Uterus (tissue), 2 donors: ENCODE results near the gene E2F4.

Experiments
- POLR2A ChIP-seq, 2 donors: fragments of 450-650 bp; IDR thresholded peaks; one replicate each; pipeline ENCODE4 v1.6.1; 2016; ENCODE audit warnings: antibody characterized with exemption in 2 of 2, mild to moderate bottlenecking in 1 of 2, moderate library complexity in 1 of 2
- TF ChIP-seq, protein P1 (sequence below), 4 experiments: fragments of 200-600 bp in 2 of 4; fragments of 450-650 bp in 2 of 4; sonication (generic) in 2 of 4; IDR thresholded peaks; one replicate each; pipeline ENCODE4 v1.5.1; 2016 to 2019; ENCODE audit warnings: antibody characterized with exemption in 4 of 4, mild to moderate bottlenecking in 2 of 4, moderate library complexity in 1 of 4

DNA sequence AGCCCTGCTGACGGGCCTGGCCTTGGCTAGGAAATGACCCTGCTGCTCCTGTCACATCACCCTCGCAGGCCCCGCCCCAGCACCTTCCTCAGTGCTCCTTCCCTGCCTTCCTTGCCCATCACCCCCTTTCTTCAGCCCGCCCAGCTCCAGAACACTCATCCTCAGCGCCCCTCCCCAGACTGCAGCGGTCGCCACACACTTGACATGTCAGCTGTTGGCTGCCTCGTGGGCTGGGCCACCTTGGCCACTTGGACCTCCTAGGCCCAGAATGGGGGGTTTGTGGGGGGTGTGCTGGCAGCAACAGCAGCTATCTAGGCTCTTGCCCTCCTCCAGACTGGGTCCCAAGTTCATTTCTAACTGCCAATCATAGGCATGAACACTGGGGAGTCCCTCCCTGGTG lies 17.6 kb downstream of the E2F4 start:
- TF ChIP-seq POLR2A (IDR thresholded peaks at IDR 0.05): no peak
- TF ChIP-seq, protein P1, sequence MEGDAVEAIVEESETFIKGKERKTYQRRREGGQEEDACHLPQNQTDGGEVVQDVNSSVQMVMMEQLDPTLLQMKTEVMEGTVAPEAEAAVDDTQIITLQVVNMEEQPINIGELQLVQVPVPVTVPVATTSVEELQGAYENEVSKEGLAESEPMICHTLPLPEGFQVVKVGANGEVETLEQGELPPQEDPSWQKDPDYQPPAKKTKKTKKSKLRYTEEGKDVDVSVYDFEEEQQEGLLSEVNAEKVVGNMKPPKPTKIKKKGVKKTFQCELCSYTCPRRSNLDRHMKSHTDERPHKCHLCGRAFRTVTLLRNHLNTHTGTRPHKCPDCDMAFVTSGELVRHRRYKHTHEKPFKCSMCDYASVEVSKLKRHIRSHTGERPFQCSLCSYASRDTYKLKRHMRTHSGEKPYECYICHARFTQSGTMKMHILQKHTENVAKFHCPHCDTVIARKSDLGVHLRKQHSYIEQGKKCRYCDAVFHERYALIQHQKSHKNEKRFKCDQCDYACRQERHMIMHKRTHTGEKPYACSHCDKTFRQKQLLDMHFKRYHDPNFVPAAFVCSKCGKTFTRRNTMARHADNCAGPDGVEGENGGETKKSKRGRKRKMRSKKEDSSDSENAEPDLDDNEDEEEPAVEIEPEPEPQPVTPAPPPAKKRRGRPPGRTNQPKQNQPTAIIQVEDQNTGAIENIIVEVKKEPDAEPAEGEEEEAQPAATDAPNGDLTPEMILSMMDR (IDR thresholded peaks at IDR 0.05): no peak
